OCI-LY7 (cell line): ENCODE results near the gene TXNRD1.

Experiments
- CTCF ChIP-seq: fragments of 200-600 bp; sonication (generic); conservative IDR thresholded peaks from 2 replicates; pipeline ENCODE4 v1.5.1; 2014; ENCODE audit warnings: mild to moderate bottlenecking, antibody characterized with exemption, low read length, moderate library complexity, mixed read lengths
- EZH2phosphoT487 ChIP-seq: fragments of 200-600 bp; sonication (generic); IDR thresholded peaks from 2 replicates; pipeline ENCODE4 v1.6.1; 2018; ENCODE audit warnings: low read depth, borderline replicate concordance, mild to moderate bottlenecking, mixed run types, antibody characterized with exemption, low read length, moderate library complexity, mixed read lengths

DNA sequence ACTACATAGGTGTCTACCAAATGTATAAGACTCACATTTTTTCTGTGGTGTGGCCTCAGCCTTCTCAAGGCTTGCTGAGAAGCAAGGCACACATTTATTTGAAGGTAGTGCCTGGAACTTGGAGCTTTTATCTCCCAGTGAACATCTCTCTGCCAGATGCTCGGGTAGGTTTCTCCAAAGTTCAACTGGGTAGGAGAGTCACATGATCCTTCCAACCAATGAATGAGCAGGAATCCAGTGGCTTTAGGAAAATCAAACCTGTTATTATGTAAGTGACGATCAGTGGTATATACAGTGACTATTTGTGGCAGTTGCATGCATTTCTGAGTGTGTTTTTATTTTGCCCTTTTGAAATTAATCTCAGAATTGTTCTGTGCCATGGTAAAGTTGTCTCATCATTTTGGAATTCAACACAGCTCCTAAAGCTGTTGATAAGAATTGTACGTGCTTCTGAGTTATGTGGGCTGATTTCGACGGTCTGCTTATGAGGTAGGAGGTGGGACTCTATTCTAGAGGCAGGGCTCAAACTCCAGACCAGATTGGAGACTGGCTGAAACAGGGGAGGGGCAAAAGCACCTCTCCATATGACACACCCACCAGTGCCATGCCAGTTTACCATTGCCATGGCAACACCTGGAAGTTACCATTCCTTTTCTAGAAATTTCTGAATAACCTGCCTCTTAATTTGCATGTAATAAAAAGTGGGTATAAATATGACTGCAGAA is 145.6 kb downstream of the TXNRD1 start:
- TF ChIP-seq CTCF (no peak), EZH2phosphoT487 (no peak)
